ENCODE results near the gene GPR155.
A peak's percentile ranks its signal among the peaks of the same experiment; 100 is the strongest.
"Not testable (repeated sequence)": the region's sequence is repeated elsewhere in the genome, so short reads cannot be mapped to it uniquely, and the experiment has no call there.

Gene GPR155

DNA sequence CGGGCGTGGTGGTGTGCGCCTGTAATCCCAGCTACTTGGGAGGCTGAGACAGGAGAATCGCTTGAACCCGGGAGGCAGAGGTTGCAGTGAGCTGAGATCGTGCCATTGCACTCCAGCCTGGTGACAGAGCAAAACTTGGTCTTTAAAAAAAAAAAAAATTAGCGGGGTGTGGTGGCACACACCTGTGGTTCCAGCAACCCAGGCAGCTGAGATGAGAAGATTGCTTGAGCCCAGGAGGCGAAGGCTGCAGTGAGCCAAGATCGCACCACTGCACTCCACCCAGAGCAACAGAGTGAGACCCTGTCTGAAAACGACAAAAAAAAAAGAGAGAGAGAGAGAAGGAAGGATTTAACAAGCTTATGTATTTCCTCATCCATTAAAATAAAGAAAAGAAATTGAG lies 2.7 kb upstream of the GPR155 start:
- peak; percentile 28 for DNase-seq

DNA sequence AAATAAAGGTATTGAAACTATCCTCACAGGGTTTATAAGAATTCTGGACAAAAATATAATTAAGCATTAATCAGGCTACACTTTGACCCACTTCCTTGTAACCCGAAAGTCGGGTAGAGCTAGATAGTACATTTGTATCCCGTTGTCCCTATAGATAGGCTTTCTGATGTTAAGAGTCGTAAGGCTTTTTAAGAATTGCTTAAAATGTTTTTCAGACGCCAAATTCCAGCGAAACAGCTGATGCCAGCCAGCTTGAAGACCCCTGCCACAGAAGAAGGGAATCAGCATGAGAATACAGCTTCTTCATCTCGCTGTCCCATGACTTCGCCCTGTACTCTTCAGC lies 962 bp upstream of the GPR155 start:
- no peak for DNase-seq

DNA sequence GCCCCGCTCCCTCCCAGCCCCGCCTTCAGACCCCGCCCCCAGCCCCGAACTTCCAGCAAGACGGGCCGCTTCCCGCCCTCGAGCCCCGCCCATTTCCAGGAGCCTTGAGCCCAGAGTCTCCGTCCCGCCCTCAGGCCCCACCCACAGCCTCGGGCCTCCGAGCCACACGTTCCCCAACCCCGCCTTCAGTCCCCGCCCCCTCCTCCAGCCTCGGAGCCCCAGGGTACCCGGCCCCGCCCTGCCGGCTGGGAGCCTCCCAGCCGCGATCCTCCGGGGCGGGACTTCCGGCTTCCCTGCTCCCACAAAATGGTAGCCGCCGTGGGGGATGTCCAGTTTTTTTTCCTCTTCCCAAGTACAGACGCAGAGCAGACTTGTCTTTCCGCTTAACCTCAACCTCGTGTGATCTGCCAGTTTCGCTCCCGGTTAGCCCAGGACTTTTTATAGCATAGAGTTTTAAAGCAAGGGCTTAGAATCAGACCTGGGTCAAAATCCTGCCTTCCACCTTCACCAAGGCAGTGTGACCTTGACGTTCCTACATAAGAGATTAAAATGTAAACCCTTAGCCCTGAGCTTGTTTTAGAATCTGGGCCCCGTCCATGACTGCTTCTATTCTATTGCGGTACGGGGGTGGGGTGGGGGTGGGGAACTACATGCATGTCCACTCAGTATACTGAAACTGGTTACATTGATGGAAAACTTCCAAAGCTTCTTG lies 435 bp upstream of the GPR155 start:
- DNase-seq = peak; percentile 93

DNA sequence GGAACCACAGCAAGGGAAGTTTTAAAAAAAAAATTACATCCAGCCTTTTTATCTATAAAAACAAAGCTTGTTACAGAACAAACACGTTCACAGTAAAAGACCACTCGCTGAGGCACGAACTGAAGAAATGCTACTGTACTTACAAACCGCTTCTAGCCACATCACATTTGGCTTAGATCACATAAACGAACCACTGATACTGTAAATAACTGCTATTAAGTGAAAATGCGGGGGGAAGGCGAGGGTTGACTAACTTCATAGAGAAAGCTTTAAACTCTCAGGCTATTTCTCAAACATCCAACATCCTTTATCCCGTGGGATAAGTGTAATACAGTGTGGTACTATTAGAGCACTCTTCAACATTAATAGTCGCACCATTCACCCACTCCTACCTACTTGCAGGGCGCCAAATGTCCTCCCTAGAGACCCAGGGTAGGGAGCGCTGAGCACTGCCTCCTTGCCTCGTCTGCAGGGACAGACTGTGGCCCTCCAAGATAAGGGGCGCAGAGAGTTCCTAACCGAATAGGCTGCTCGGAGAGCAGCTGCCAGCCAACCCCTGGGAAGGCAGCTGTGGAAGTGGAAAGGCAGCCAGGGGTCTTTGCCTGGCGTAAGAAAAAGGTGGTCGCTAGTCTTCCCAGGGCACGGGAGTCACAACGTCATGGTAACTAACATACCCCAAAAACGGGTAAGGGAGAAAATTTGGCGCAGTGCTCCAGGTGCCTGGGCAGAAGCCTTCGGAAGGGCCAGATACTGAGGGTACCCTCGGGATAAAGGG lies 854 bp downstream of the GPR155 start:
- DNase-seq = peak; percentile 40

DNA sequence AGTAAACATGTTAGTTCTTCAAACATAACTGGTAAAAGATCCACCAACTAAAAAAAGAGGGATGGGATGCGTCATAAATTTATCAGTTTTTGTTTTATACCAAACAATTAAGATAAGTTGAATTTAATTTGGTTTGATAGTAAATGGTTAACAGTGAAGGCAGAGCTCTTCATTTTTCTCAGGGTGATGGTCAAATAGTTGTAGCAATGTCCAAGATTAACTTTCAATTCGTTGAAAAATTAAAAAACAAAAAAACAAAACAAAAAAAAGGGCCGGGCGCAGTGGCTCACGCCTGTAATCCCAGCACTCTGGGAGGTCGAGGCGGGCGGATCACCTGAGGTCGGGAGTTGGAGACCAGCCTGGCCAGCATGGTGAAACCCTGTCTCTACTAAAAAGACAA lies 1.8 kb downstream of the GPR155 start:
- not testable (repeated sequence) for DNase-seq

DNA sequence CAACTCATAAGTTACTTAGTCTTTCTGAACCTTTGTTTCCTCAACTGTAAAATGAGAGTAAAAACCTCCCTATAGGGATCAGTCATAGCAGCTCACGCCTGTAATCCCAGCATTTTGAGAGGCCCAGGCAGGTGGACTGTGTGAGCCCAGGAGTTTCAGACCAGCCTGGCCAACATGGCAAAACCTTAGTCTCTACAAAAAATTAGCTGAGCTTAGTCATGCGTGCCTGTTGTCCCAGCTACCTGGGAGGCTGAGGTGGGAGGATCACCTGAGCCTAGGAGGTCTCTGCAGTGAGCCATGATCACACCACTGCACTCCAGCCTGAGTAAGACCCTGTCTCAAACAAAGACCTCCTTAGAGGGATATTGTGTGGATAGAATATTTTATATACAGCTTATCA lies 2.3 kb downstream of the GPR155 start:
- DNase-seq = no peak

DNA sequence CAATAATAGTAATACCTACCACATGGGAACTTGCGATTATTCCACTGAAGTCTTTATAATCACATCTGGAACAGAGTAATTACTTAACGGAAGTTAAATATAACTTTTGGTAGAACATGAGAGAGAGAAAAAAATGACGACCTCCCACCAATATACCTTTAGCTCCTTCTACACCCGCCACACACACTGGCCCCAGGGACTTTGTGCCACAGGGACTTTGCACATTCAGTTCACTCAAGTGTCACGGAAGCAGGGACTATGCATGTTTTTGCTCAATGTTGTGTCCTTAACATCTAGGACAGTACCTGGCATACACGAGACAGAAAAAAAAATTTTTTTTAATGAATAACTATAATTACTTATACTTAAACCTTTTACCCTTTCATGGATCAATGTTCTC lies 4.0 kb downstream of the GPR155 start:
- no peak for DNase-seq

DNA sequence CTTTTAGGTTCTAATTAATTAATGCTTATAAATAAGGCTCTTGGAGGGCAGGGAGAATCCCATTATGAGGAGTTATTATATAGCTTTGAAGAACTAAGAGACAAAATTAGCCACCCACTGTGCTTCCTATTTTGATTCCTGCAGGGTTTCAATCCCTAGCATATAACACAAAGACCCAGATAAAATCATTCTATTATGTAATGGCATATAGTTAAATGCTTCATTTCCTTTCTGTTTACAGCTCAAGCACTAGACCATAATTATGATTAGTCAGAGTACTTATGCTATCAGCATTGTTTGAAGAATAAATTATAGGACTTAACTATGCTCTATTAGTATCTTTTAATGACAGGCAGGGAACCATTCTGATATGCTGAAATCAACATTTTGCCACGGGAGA lies 9.1 kb downstream of the GPR155 start:
- DNase-seq = no peak

DNA sequence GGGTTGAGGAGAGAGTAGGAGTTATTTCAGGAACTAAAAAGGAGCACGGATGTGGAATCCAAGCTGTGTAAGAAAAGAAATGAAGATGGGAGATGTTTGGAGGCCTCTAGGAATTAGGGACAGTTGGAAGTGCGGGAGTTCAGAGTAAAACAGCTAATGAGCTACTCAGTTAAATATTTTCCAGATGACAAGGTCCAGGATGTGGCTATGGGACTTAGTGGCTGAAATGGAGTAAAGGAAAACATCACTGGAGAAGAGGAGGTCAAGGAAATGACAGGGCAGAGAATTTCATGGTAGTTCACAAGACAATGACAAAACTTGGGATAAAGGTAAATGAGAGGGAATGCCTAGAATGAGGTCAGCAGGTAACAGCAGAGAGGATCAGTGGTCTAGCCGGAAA lies 13.0 kb downstream of the GPR155 start:
- no peak for DNase-seq

DNA sequence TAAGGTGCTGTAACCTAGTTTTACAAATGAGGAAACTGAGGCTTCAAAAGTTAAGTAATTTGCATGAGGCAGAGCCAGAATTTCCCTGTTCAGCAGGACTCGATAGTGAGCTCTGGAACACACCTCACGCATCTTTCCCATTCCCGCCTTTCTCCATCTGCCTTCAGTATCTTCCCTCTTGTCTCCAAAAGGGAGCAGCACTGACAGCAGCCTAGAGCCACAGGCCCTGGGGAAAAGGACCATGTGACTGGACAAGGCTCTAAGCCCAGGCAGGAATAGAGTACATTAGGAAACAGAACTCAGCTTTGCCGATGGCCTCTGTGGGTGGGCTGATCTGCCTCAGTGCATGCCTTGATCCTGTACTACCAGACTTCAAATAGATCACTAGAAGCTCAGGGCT lies 21.5 kb downstream of the GPR155 start:
- DNase-seq = no peak

DNA sequence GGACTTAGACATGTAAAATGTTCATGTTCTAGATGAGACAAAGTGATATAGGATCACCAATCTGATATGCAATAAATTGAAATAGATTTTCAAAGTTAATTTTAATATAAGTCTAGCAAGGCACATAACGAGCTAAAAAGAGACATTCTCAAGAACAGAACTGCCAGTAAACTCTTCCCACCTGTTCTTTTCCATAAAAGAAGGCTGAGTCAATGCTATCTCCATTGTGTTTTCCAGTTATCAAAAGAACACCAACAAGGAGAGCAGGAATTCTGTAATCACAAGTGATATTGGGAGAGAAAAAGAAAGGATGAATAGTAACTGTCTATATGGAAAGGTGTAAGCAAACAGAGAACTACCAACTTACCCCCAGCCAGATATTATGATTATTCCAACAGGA lies 25.6 kb downstream of the GPR155 start:
- DNase-seq = no peak

DNA sequence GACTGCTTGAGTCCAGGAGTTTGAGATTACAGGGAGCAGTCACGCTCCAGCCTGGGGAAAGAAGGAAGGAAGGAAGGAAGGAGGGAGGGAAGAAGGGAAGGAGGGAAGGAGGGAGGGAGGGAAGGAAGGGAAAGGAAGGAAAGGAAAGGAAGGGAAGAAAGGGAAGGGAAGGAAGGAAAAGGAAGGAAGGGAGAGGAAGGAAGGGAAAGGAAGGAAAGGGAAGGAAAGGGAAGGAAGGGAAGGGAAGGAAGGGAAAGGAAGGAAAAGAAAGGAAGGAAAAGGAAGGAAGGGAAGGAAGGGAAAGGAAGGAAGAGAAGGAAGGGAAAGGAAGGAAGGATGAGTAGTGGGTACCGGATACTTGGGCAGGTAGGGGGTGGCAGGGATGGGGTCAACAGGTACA lies 32.3 kb downstream of the GPR155 start:
- no peak for DNase-seq

DNA sequence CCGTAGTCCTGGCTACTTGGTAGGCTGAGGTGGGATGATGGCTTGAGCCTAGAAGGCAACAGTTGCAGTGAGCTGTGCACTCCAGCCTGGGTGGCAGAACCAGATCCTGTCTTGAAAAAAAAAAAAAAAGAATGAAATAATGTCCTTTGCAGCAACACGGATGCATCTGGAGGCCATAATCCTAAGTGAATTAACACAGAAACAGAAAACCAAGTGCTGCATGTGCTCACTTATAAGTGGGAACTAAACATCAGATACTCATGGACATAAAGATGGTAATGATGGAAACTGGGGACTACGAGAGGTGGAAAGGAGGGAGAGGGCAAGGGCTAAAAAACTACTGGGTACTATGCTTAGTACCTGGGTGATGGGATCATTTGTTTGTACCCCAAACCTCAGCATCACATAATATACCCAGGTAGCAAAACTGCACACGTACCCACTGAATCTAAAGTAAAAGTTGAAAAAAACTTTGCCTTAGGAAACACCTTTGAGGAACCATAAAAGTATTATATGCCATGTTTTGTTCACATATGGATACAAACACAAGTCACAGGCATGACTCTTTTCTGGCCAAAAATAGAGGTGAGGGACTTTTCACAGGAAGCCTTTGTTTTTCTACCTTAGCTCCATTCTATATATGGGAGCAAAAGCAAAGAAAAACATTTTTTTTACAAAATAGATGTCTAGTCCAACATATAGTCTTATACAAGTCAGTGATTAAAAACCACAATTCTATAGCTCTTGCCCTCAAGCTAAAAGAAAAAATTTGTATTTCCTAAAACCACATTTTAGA lies 36.6 kb downstream of the GPR155 start:
- no peak for DNase-seq

DNA sequence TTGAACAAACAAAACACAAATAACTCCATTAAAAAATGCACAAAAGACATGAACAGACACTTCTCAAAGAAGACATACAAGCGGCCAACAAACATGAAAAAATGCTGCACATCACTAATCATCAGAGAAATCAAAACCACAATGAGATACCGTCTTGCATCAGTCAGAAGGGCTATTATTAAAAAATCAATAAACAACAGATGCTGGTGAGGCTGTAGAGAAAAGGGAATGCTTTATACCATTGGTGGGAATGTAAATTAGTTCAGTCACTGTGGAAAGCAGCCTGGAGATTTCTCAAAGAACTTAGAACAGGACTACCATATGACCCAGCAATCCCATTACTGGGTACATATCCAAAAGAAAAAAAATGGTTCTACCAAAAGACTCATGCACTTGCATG lies 37.8 kb downstream of the GPR155 start:
- no peak for DNase-seq

DNA sequence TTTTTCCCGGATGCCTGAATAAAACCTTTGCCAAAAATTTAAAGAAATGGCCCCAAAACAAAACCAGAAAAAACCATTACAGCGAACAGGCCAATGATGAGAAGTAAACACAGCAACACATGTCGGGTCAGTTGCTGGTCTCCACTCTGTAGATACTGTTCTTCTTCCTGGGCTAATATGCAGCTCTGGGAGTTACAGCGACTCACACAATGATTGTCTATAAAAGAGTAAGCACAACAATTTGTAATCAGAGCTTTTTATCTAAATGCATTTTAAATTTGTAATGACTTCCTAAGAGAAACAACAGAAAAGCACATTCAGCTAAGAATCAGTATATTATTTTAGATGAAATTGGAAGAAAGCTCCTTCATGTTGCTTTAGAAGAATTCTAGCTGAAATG lies 40.3 kb downstream of the GPR155 start:
- DNase-seq = no peak

DNA sequence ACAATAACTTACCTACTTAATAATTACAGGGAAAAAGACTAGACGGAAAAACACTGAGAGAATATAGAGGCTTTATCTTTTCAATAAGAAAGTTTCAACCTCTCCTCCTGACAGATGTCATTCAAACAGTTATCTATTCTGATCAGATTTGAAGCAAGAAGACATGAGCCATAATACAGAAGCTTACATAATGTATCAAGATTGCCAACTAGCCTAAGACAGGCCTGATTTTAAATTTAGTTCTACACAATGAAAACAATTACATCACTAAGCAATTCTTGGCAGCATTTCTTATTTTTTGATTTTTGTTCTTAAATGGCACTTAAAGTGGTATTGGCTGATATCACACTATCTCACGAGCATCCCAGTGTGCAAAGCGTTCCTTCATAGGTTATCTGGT lies 41.6 kb downstream of the GPR155 start:
- DNase-seq = no peak

DNA sequence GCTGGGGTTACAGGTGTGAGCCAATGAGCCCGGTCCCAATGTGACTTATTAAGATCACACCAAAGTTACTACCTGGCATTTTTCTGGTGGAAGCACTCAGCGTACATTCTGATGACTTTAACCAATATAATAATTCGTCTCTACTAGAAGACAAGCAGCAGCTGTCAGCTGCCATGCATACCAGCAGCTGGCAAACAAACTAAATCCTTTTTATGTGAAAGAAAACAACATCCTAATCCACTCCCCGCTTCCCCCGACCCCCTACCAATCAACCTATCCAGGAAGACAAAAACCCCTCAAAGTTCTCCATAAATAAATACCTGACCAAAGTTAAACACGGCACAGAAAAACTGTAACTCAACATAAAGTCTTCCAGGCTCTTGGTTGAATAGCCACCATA lies 42.1 kb downstream of the GPR155 start:
- no peak for DNase-seq

DNA sequence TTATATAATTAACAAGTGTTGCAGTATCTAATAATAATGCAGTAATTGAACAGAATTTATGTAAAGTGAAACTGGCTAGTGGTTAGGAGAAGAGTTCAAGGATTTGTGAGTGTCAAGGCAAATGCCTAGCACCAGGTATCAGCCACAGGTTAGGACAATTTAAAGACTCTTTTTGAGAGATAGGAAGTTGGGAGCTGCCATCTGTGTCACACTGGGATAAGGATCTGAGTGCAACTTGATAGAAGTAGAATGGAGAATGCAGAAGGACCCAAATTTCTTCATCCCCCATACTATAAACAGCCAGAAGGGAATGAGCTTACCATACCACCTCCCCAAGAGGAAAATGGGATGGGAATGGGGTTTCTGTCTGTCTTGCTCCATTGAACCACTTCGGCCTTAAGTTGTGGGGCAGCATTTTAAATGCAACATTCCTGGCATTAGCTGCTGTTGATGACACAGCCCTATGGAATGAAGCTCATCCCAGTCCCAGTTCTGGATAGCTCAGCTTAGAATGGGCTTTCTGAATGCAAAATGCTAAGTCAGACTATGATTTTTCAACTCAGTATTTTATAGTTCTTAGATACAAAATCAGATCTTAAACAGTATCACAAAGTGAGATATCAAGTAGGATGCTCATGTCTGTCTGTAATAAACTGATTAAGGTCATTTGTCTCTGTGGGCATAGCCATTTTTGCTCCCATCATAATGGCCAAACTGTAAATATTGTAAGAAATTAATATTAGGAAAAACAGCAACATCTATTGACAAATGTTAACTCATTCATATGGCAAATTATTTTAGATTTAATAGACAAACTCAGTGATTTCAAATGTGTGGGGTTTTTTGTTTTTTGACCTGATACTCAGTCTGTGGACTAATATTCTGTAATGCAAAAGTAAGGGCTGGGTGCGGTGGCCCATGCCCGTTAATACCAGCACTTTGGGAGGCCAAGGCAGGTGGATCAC lies 44.0 kb downstream of the GPR155 start:
- no peak for DNase-seq

DNA sequence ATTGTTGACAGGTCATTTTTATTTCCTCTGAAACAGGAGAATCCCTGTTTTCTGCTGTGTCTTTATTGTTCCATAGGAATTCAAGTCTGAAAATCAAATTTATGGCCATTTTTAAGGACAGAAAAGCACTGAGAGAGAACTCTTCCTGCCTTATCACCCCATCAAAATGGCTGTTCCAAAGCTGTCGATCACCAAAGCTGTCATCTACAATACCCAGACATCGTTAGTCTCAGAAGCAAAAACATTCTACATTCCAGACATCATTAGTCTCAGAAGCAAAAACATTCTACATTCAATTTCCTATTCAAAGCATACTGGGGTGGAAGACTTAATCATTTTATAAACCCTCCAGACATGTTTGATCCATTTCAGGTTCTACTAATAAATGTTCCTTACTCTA lies 46.9 kb downstream of the GPR155 start:
- DNase-seq = no peak

DNA sequence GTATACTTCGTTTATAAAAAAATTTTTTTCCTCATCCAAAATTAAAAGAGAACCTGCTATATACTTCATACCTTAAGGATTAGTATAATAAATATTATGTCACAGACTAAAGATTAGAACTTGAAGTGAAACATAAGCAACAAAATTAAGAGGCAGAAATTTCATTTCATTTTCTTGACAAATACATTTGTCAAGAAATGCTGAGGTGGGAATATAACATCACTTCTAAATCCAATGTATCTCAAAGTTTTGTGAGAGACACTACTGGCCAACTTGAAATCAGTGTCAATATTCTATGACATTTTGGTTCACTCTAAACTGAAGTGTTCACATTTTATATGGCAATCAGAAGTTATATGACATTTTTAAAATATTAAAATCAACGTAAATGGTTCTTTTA lies 47.5 kb downstream of the GPR155 start:
- DNase-seq = no peak

DNA sequence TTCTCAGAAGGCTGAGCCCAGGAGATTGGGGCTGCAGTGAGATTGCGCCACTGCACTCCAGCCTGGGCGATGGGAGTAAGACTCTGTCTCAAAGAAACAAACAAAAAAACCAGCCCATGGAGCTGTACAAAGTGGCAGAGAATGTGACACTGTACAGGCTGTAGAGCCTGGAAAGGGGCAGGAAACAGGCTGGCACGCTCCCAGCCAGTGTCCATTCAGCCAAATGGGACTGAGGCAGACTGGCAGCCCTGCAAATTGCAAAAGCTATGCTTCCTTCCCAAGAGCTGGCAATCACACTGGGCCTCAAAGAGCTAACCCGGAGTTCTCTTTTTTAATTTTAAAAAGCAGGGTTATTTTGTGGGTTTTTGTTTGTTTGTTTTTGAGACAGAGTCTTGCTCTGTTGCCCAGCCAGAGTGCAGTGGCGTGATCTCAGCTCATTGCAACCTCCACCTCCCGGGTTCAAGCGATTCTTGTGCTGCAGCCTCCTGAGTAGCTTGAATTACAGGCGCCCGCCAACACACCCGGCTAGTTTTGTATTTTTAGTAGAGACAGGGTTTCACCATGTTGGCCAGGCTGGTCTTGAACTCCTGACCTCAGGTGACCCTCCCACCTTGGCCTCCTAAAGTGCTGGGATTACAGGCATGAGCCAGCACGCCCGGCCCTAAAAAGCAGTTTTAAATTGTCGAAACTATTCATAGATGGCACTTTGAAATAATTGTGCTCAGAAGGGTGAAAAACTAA lies 48.5 kb downstream of the GPR155 start:
- DNase-seq = no peak

DNA sequence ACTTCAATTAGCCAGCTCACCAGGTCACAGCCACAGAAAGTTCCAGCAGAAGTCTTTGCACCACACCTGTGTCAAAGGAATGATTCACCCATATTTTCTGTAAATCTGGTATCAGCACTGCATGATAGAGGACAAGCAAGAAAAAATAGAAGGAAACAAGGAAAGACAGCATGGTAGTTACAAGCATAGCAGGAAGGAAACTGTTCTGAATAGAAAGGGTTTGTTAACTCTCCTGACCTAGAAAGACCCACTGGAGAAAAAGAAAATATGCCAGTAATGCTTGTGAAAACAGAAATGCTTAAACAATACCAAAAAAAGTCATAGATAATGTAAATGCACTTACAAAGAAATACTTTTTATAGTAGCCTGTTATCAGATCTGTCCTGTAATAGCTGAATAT lies 50.5 kb downstream of the GPR155 start:
- DNase-seq = no peak

Data from activated T-cell treated with anti-CD3 and anti-CD28 coated beads, Interleukin-2, amount 50 U/mL, for 1 hour (primary cell).